SU-DHL-6 (cell line): Measurements from ENCODE around the gene RABL6.
A peak's percentile ranks its signal among the peaks of the same experiment; 100 is the strongest.

Source experiments
- H2AFZ ChIP-seq: fragments of 200-600 bp; sonication (generic); 2 replicates; pipeline ENCODE4 v1.6.1; 2014; ENCODE audit warnings: low read depth, mild to moderate bottlenecking, moderate library complexity, mixed read lengths, antibody characterized with exemption, low read length; ENCODE audit not compliant: severe bottlenecking
- H3F3A ChIP-seq: fragments of 200-600 bp; shearing (Covaris generic); 2 replicates; pipeline ENCODE4 v1.6.0; 2016; ENCODE audit warnings: antibody characterized with exemption, mild to moderate bottlenecking; ENCODE audit not compliant: insufficient read depth
- H3K27ac ChIP-seq: fragments of 200-600 bp; sonication (generic); 2 replicates; pipeline ENCODE4 v1.5.1; 2016; ENCODE audit warnings: low read depth, mild to moderate bottlenecking, low read length, moderate library complexity, mixed read lengths
- H3K27me3 ChIP-seq: fragments of 200-600 bp; sonication (generic), shearing (Covaris generic); 2 replicates; pipeline ENCODE4 v1.6.0; 2014; ENCODE audit warnings: mild to moderate bottlenecking, low read length
- H3K36me3 ChIP-seq: fragments of 200-600 bp; sonication (generic); 2 replicates; pipeline ENCODE4 v1.6.1; 2014; ENCODE audit warnings: mild to moderate bottlenecking, low read length, mixed read lengths
- H3K4me2 ChIP-seq: fragments of 300-600, 200-600 bp; shearing (Covaris generic), sonication (generic); 2 replicates; pipeline ENCODE4 v1.6.0; 2014; ENCODE audit warnings: low read length, low read depth, mild to moderate bottlenecking; ENCODE audit not compliant: poor library complexity, severe bottlenecking
- H3K4me3 ChIP-seq: fragments of 200-600 bp; sonication (generic); 2 replicates; pipeline ENCODE4 v1.5.1; 2014; ENCODE audit warnings: antibody characterized with exemption, low read length, mild to moderate bottlenecking, mixed read lengths; ENCODE audit not compliant: insufficient read depth, poor library complexity, severe bottlenecking
- H3K79me2 ChIP-seq: fragments of 200-600 bp; sonication (generic); 2 replicates; pipeline ENCODE4 v1.6.1; 2014; ENCODE audit warnings: mild to moderate bottlenecking, low read length, moderate library complexity; ENCODE audit not compliant: insufficient read depth
- H3K9ac ChIP-seq: fragments of 200-600 bp; sonication (generic); 2 replicates; pipeline ENCODE4 v1.7.0; 2014; ENCODE audit warnings: mild to moderate bottlenecking, low read length
- H3K9me2 ChIP-seq: fragments of 200-600 bp; sonication (generic); replicated peaks from 2 replicates; pipeline ENCODE4 v1.6.1; 2014; ENCODE audit warnings: low read length; ENCODE audit not compliant: insufficient read depth
- H3K9me3 ChIP-seq: fragments of 200-600 bp; sonication (generic); 2 replicates; pipeline ENCODE4 v1.6.1; 2014; ENCODE audit warnings: low read length, mixed read lengths; ENCODE audit not compliant: insufficient read depth
- H4K20me1 ChIP-seq: fragments of 200-600 bp; sonication (generic); 2 replicates; pipeline ENCODE4 v1.6.1; 2014; ENCODE audit warnings: low read depth, mild to moderate bottlenecking, antibody characterized with exemption, low read length, moderate library complexity, mixed read lengths
- CTCF ChIP-seq: fragments of 200-600 bp; sonication (generic); IDR thresholded peaks from one replicate; pipeline ENCODE4 v1.5.1; 2017; ENCODE audit warnings: antibody characterized with exemption, mild to moderate bottlenecking, low read length, moderate library complexity; ENCODE audit not compliant: insufficient read depth, poor library complexity, severe bottlenecking
- EZH2phosphoT487 ChIP-seq: fragments of 200-600 bp; sonication (generic), shearing (Covaris generic); conservative IDR thresholded peaks from 2 replicates; pipeline ENCODE4 v1.6.1; 2018; ENCODE audit warnings: mild to moderate bottlenecking, antibody characterized with exemption, low read length, moderate library complexity, mixed read lengths

RABL6 gene

DNA sequence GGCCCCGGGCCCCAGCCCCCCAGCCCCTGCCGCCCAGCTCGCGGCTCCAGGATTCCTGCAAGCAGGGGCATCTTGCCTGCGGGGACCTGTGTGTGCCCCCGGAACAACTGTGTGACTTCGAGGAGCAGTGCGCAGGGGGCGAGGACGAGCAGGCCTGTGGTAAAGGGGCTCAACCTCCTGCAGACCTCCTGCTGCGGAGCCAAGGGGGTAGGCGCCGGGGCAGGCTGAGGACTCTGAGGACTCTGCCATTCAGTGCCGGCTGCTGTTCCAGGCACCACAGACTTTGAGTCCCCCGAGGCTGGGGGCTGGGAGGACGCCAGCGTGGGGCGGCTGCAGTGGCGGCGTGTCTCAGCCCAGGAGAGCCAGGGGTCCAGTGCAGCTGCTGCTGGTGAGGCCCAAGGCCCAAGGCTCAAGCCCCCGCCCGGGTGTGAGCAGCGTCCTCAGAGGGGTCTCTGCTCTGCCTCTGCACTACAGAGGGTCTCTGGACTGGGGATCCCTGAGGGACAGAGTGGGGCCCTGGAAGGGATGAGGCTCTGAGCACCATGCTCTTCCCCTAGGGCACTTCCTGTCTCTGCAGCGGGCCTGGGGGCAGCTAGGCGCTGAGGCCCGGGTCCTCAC, 47.8 kb downstream of the RABL6 start:
- Histone ChIP-seq H3K4me3 (no peak overlapping the region), H3K27me3 (no peaks in the 10 kb centered on the region), H3F3A (no peaks in the 10 kb centered on the region), H3K27ac (no peak overlapping the region), H3K9ac (no peak overlapping the region), H3K4me2 (no peak overlapping the region), H3K9me2 (no peaks in the 10 kb centered on the region), H2AFZ (no peak overlapping the region), H3K9me3 (no peaks in the 10 kb centered on the region), H3K79me2 (no peaks in the 10 kb centered on the region), H4K20me1 (no peaks in the 10 kb centered on the region), H3K36me3 (no peaks in the 10 kb centered on the region)
- no peak for TF ChIP-seq EZH2phosphoT487
- no peak for TF ChIP-seq CTCF

- no peak overlapping the region for H3K4me2 ChIP-seq
- H3K9me2 ChIP-seq: no peaks in the 10 kb centered on the region
- no peak overlapping the region for H3K4me3 ChIP-seq
- no peak for TF ChIP-seq CTCF
- no peak for TF ChIP-seq EZH2phosphoT487
- no peak overlapping the region for H2AFZ ChIP-seq
- no peaks in the 10 kb centered on the region for H3F3A ChIP-seq
- no peaks in the 10 kb centered on the region for H3K27me3 ChIP-seq
- H4K20me1 ChIP-seq: no peaks in the 10 kb centered on the region
- no peaks in the 10 kb centered on the region for H3K36me3 ChIP-seq
- H3K27ac ChIP-seq: no peak overlapping the region
- H3K9me3 ChIP-seq: no peaks in the 10 kb centered on the region
- no peaks in the 10 kb centered on the region for H3K79me2 ChIP-seq
- no peak overlapping the region for H3K9ac ChIP-seq
Observed at GRCh38 chr9:136856079-136856476, 48.3 kb downstream of the RABL6 start.

DNA sequence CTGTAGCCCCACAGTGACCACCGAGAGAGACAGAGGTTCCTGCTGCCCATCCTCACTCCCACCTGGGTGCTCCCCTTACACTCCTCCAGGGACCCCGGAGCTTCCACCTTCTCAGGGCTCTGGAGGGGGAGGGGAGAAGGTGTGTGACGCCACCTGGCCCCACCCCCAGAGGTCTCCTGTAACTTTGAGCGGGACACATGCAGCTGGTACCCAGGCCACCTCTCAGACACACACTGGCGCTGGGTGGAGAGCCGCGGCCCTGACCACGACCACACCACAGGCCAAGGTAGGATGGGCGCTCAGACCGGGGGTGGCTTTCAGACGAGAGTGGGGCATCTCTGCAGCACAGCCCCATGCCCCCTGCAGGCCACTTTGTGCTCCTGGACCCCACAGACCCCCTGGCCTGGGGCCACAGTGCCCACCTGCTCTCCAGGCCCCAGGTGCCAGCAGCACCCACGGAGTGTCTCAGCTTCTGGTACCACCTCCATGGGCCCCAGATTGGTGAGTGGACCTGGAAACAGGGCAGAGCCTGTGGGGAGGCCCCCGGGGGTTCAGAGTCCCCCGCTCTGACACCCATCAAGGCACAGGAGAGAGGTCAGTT, 48.9 kb downstream of the RABL6 start:
- no peak overlapping the region for H3K4me2 ChIP-seq
- H2AFZ ChIP-seq: no peak overlapping the region
- no peaks in the 10 kb centered on the region for H3K79me2 ChIP-seq
- no peaks in the 10 kb centered on the region for H3K36me3 ChIP-seq
- no peak overlapping the region for H3K9ac ChIP-seq
- H3K9me2 ChIP-seq: no peaks in the 10 kb centered on the region
- no peak overlapping the region for H3K4me3 ChIP-seq
- no peak overlapping the region for H3K27ac ChIP-seq
- TF ChIP-seq CTCF: peak; percentile 12
- TF ChIP-seq EZH2phosphoT487: no peak
- no peaks in the 10 kb centered on the region for H3F3A ChIP-seq
- no peaks in the 10 kb centered on the region for H4K20me1 ChIP-seq
- H3K9me3 ChIP-seq: no peaks in the 10 kb centered on the region
- no peaks in the 10 kb centered on the region for H3K27me3 ChIP-seq
